ENCODE measurements around the gene SPATS2L.

The SPATS2L gene

DNA sequence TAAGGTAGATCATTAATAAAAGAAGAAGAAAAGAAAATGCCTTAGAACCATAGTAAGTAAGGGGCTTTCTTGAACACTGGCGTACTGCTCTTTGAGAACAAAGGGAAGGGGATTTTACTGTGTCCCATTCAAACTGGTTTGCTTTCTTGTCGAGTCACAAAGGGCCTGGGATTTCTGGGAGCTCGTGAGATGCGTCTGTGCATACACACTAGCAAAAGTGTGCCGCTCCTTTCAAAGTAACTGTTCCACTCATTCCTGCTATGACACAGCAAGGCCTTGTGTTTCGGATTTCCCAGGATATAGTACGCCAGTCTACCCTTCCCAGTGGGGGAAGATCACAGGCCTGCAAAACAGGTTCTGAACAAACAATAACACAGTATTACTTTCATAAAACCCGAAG lies 110.4 kb downstream of the SPATS2L start:
- no peak for DNase-seq

DNA sequence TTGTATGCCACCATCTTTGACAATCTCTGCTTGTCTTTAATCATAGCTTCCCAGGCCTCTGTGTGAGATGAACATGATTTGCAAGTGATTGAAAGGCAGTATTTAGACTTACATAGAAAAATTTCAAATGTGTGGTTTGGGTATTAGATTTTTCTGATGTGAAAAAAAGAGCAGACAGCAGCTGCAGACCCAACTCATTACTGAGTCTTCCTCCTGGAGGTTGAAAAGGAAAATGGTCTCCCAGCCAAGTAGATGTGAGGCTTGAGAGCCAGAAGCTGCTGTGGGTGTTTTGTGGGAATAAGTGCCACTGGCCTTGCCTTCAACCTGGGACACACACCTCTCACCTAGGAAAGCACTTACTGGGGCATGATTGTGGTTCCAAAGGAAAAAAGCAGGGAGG lies 110.9 kb downstream of the SPATS2L start:
- no peak for DNase-seq

DNA sequence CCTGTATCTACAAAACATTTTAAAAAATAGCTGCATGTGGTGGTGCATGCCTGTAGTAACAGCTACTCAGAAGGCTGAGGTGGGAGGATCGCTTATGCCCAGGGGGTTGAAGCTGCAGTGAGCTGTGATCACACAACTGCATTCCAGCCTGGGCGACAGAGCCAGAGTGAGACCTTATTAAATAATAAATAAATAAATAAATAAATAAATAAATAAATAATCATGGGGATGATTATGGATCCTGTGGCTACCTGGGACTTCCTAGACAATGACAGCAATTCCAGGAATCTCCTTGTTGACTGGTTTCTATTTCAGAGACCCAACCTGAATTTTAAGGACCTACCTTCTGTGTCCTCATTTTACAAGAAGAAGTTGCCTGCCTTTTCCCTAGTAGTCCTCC lies 111.9 kb downstream of the SPATS2L start:
- DNase-seq, result no peak

- DNase-seq, result no peak
Observed at GRCh38 chr2:200419325-200419724, 112.8 kb downstream of the SPATS2L start.

GRCh38 chr2:200421270-200421669 lies 114.8 kb downstream of the SPATS2L start:
- no peak for DNase-seq

GRCh38 chr2:200422071-200422470 lies 115.6 kb downstream of the SPATS2L start:
- DNase-seq, result no peak

- no peak for DNase-seq
Observed at GRCh38 chr2:200422532-200423261, 116.2 kb downstream of the SPATS2L start.

GRCh38 chr2:200423541-200423940 lies 117.0 kb downstream of the SPATS2L start:
- no peak for DNase-seq

- no peak for DNase-seq
Observed at GRCh38 chr2:200425026-200425821, 118.7 kb downstream of the SPATS2L start.

DNA sequence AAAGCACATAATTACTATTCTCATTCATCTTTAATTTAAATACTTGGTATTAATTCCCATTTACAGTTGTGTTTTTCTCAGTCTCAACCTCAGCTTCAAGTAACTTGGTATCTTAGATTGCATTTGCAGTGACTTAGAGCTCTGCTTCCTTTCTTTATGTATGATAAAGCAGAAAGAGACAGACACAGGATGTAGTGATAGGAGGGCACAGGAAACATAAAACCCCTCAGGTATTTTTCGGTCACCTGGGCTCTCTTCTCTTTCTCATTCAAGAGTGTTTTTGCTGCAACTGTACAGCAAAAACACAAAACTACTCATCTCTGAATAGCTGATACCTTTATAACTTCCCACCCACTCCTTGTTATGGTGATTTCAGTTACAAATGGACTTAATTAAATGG lies 120.3 kb downstream of the SPATS2L start:
- no peak for DNase-seq

GRCh38 chr2:200428961-200429665 lies 122.6 kb downstream of the SPATS2L start:
- DNase-seq, result no peak

DNA sequence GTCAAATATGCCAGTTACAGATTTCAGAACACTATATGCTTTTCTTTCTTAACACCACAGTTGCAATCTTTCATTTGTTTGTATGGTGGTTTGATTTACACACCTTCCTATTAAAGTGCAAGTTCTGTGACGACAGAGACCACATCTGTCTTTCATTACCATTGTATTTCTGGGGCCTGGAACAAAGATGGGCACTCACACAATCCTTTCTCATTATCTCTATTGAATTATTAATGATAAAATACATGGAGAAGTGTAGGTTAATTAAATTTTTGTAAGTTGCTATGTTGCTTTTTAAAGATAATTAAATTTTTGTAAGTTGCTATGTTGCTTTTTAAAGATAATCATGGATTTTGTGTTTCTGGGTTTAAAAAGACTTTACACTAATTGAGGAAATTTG lies 123.5 kb downstream of the SPATS2L start:
- no peak for DNase-seq

DNA sequence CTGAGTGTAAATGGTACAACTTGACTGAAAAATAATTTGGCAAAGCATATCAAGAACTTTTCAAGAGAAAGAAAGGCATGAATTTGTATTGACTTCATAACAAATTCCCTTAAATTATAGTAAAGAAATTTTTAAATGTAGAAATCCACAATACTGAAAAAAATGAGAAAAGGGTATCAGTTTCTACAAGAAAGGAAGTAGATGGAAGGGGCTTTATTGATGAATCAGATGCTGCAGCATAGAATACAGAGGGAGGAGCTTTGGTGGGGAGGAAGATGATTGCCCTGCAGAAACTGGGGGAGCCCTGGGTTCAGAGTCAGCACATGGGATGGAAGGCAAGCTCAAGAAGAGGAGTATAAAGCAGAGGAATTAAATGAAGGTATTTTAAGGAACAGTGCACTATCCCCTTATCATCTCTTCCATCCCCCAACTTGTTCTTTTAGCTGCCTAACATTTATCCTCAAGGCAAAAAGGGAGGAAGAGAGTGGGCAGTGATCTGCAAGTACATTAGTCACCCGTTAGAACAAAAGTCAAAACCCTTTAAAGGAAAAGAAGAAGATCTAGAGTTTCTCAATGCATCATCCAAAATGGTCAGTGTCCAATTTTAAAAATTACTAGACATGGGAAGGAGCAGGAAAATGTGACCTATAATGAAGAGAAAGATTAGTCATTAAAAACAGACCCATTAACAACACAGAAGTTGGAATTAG lies 125.7 kb downstream of the SPATS2L start:
- no peak for DNase-seq

- DNase-seq, result no peak
Observed at GRCh38 chr2:200435379-200435778, 128.9 kb downstream of the SPATS2L start.

DNA sequence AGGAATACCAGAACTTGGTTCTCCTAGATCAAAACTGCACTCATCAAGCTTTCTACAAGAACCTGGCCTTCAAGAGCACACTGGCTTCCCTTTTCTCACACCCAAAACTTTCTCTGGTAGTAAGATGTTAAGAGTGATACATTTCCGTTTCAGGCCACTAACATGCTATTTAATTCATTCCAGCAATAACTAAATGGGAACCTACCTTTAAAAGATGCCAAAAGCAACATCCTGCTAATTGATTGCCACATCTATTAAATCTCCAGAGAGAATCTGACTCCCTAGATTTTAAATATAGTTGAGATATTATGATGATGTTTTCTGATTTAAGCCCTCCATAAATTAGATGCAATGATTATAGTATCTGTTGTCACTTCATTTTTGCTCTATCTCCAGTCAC lies 131.8 kb downstream of the SPATS2L start:
- no peak for DNase-seq

- DNase-seq, result no peak
Observed at GRCh38 chr2:200438846-200439245, 132.4 kb downstream of the SPATS2L start.

- DNase-seq, result no peak
Observed at GRCh38 chr2:200439981-200440380, 133.5 kb downstream of the SPATS2L start.

- no peak for DNase-seq
Observed at GRCh38 chr2:200442471-200442870, 136.0 kb downstream of the SPATS2L start.

- DNase-seq, result no peak
Observed at GRCh38 chr2:200443376-200443775, 136.9 kb downstream of the SPATS2L start.

DNA sequence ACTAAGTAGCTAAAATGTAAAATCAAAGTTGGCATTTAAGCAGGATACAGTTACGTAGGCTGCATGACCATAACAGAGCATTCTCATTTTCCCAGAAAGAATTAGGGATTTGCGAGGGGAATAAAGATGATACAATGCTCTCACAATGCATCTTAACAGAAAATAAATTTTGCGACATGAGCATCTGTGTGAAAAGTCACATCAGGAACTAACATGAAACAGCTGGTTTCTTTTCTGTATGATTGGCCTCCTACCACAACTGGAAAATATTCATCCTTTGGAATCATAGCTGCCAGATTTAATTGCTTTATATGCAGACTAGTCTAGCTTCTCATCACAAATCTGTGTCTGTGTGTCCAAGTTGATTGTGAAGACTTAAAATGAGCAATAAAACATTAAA lies 137.4 kb downstream of the SPATS2L start:
- DNase-seq, result no peak

DNA sequence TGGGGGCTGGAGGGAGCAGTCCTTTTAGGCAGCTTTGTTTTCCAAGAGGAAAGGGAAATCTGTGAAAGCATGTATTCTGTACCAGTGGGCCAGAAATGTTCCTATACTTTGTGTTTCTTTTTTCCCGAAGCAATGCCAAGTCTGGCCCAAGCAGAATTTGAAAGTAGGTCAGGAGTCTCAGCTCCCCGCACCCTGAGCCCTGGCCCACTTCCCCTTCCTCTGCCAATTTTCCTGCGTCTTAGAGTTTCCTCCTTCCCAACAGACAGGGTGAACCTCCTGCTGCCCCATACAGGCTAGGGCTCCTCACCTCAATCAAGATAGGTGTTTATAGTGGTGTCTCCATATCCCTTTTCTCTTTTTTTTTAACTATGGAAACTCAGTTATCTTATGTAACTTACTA lies 138.0 kb downstream of the SPATS2L start:
- DNase-seq, result no peak

DNA sequence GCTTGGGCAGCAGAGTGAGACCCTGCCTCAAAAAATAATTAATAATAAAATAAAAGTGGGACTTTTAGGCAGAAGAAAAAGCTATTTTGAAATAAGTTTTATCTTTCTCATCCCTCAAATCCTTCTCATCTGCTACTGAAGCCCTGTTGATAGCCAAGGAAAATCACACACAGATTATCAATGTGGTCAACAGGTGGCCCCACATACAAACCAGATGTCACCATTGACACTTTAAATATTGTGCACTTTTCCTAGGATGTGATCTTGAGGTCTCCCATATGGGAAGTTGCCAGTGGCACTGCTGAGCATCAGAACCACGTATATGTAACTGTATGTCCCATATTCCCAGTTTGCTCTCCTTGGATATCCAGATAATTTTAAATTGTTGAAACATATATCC lies 138.8 kb downstream of the SPATS2L start:
- DNase-seq, result no peak

- DNase-seq, result no peak
Observed at GRCh38 chr2:200446612-200447011, 140.1 kb downstream of the SPATS2L start.

All from activated CD4-positive, alpha-beta T cell treated with anti-CD3 and anti-CD28 coated beads for 4 hours (primary cell).